Fibroblast of lung (primary cell): ENCODE measurements around the gene RIPOR1. TPM values are rescaled to one million over a fixed set of nuclear protein-coding genes. Genes with fewer than 3 reads are reported as not detected.

Source experiments
- DNase-seq, 2 donors: peaks; one replicate each; pipeline versions ENCODE4 v3.0.0 to v3.0.0-alpha.2; 2010; ENCODE audit warnings: low read depth in 2 of 2
- H2AFZ ChIP-seq: 2 replicates; pipeline ENCODE4 v1.5.1; 2012; ENCODE audit warnings: low read length, control low read depth, inconsistent platforms
- H3K27ac ChIP-seq: 2 replicates; pipeline ENCODE4 v1.5.1; 2011; ENCODE audit warnings: low read length, control low read depth; ENCODE audit not compliant: insufficient read depth
- H3K27me3 ChIP-seq: 2 replicates; pipeline ENCODE4 v1.5.1; 2011; ENCODE audit warnings: mild to moderate bottlenecking, low read length; ENCODE audit not compliant: control insufficient read depth, insufficient read depth
- H3K36me3 ChIP-seq: 2 replicates; pipeline ENCODE4 v1.5.1; 2011; ENCODE audit warnings: low read length; ENCODE audit not compliant: control insufficient read depth, insufficient read depth
- H3K4me1 ChIP-seq: 2 replicates; pipeline ENCODE4 v1.5.1; 2011; ENCODE audit warnings: low read length; ENCODE audit not compliant: control insufficient read depth, insufficient read depth; ENCODE audit errors: extremely low read depth
- H3K4me2 ChIP-seq: 2 replicates; pipeline ENCODE4 v1.5.1; 2011; ENCODE audit warnings: low read length, control low read depth; ENCODE audit not compliant: insufficient read depth; ENCODE audit errors: extremely low read depth
- H3K4me3 ChIP-seq, 4 experiments: fragments of 200-600 bp in 1 of 4; sonication (generic) in 1 of 4; replicated peaks in 1 of 4; 2 replicates each; pipeline ENCODE4 v1.5.1; 2011 to 2016; ENCODE audit warnings: low read length in 4 of 4, low read depth in 3 of 4, mild to moderate bottlenecking in 3 of 4, control low read depth in 2 of 4, inconsistent platforms in 1 of 4, mixed read lengths in 1 of 4; ENCODE audit not compliant: insufficient read depth in 1 of 4; ENCODE audit errors: control extremely low read depth in 1 of 4
- H3K79me2 ChIP-seq: 2 replicates; pipeline ENCODE4 v1.5.1; 2012; ENCODE audit warnings: mild to moderate bottlenecking, low read length, inconsistent platforms; ENCODE audit not compliant: control insufficient read depth, insufficient read depth
- H3K9ac ChIP-seq: 2 replicates; pipeline ENCODE4 v1.5.1; 2011; ENCODE audit warnings: mild to moderate bottlenecking, low read length, control low read depth; ENCODE audit not compliant: insufficient read depth
- H3K9me3 ChIP-seq: 2 replicates; pipeline ENCODE4 v1.5.1; 2012; ENCODE audit warnings: low read depth, low read length; ENCODE audit not compliant: control insufficient read depth, insufficient read depth
- H4K20me1 ChIP-seq: 2 replicates; pipeline ENCODE4 v1.5.1; 2011; ENCODE audit warnings: low read length; ENCODE audit not compliant: control insufficient read depth, insufficient read depth; ENCODE audit errors: extremely low read depth
- EZH2 ChIP-seq: IDR thresholded peaks from 2 replicates; pipeline ENCODE4 v1.5.1; 2012; ENCODE audit warnings: low read length, control low read depth, mild to moderate bottlenecking; ENCODE audit errors: missing control alignments
- polyA plus RNA-seq, 2 donors: library from polyadenylated mRNA; depleted of rRNA in 1 of 2; stranded (reverse) in 1 of 2; unstranded in 1 of 2; fragments of >200 nt; gene quantifications; 2 replicates each; pipeline ENCODE4 v1.2.1, GENCODE V29; 2011 to 2012; ENCODE audit warnings: missing spikeins in 1 of 2
- total RNA-seq: library from RNA; depleted of rRNA; stranded (reverse); fragments of >200 nt; gene quantifications from 2 replicates; pipeline ENCODE4 v1.2.1, GENCODE V29; 2014
- TF ChIP-seq, protein P1 (sequence below), 2 donors: IDR thresholded peaks in 1 of 2; conservative IDR thresholded peaks in 1 of 2; 1 replicate in 1 of 2; 2 replicates in 1 of 2; pipeline ENCODE4 v1.5.1; 2011 to 2012; ENCODE audit warnings: low read length in 2 of 2, control low read depth in 1 of 2, inconsistent platforms in 1 of 2, low read depth in 1 of 2, mild to moderate bottlenecking in 1 of 2

The RIPOR1 gene
- total and polyA plus RNA-seq, 2 donors (not counting 1 experiment from before 2014, with no cell fraction given), result 13.7 to 26.6 TPM

DNA sequence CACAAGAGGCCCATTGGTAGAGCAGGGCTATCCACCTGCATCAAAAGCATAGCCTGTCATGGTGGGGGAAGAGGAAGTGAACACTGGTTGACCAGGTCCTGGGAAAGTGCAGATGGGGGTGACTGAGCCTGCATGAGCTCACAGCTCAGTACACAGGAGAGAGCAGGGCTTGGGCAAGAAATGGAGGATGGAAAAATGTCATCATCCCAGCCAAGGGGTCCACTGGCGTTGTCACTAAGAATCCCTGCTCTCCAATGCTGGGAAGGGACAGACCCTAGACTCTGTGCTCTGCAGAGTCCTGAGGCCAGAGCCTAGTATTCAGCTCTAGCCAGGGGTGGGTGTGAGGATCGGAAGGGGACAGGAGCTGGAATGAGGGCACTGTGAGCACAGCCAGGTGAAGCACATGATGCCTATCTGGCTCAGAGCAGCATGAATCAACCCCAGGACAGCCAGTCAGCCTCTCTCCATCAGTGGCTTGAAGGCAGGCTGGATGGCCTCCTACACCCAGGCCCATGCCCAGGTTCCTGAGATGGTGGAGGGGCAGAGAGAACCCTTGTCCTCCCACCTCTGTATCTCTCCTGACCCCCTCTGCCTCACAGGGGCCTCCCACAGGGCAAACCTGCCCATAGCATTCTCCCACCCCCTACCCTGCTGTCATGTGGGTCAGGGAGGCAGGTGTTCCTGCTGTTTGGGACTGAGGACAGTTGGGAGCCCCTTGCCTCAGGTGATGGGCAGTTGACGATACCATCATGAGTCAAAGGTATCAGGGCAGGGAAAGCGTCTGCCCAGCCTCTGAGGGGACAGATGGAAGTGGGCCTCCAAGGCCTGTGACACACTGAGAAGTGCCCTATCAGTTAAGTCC lies 19.9 kb downstream of the RIPOR1 start:
- H3K4me3 ChIP-seq, result no peak overlapping the region
- DNase-seq, result no peak

DNA sequence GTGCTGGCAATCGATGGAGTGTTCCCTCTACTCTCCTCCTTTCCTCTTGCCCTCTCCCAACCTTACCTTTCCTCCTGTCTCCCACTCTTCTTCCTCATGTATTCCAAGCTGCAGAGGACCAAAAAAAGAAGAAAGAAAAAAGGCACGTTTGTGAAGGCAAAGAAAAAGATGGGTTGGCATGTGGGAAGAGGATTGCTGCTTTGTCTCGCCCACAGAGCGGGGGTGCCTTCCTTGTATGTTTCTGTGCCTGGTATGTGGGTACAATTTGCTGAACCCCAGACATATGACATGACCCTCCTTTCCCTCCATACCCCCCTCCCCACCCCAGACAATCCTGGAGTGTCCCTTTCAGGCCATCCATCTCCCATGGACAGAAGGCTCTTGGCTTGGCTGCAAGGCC lies 20.6 kb downstream of the RIPOR1 start:
- Histone ChIP-seq H3K27me3 (no peaks in the 10 kb centered on the region), H2AFZ (no peak overlapping the region), H3K36me3 (peaks cover 27% of the 10 kb centered on the region), H3K79me2 (no peaks in the 10 kb centered on the region), H3K4me3 (no peak overlapping the region), H3K27ac (no peak overlapping the region), H3K4me1 (peaks cover 6% of the 10 kb centered on the region), H4K20me1 (no peaks in the 10 kb centered on the region), H3K9me3 (no peaks in the 10 kb centered on the region), H3K9ac (no peak overlapping the region), H3K4me2 (no peak overlapping the region)
- TF ChIP-seq, protein P1, sequence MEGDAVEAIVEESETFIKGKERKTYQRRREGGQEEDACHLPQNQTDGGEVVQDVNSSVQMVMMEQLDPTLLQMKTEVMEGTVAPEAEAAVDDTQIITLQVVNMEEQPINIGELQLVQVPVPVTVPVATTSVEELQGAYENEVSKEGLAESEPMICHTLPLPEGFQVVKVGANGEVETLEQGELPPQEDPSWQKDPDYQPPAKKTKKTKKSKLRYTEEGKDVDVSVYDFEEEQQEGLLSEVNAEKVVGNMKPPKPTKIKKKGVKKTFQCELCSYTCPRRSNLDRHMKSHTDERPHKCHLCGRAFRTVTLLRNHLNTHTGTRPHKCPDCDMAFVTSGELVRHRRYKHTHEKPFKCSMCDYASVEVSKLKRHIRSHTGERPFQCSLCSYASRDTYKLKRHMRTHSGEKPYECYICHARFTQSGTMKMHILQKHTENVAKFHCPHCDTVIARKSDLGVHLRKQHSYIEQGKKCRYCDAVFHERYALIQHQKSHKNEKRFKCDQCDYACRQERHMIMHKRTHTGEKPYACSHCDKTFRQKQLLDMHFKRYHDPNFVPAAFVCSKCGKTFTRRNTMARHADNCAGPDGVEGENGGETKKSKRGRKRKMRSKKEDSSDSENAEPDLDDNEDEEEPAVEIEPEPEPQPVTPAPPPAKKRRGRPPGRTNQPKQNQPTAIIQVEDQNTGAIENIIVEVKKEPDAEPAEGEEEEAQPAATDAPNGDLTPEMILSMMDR (conservative IDR thresholded peaks at IDR 0.05 in 1 of 2, IDR thresholded peaks at IDR 0.05 in 1 of 2; ENCODE audit: low read depth in 1 of 2, low read length in 2 of 2), result no peak
- no peak for TF ChIP-seq EZH2
- DNase-seq, result no peak

More for the DNA sequence above, 19.9 kb downstream of the RIPOR1 start:
- no peak overlapping the region for H3K4me2 ChIP-seq
- TF ChIP-seq, protein P1 (conservative IDR thresholded peaks at IDR 0.05 in 1 of 2, IDR thresholded peaks at IDR 0.05 in 1 of 2; ENCODE audit: low read depth in 1 of 2, low read length in 2 of 2), result no peak
- no peak for TF ChIP-seq EZH2
- H3K9ac ChIP-seq, result no peak overlapping the region
- H3K4me1 ChIP-seq, result peaks cover 6% of the 10 kb centered on the region
- peaks cover 30% of the 10 kb centered on the region for H3K36me3 ChIP-seq
- no peak overlapping the region for H2AFZ ChIP-seq
- no peaks in the 10 kb centered on the region for H3K27me3 ChIP-seq
- no peak overlapping the region for H3K27ac ChIP-seq
- no peaks in the 10 kb centered on the region for H3K9me3 ChIP-seq
- H3K79me2 ChIP-seq, result no peaks in the 10 kb centered on the region
- no peaks in the 10 kb centered on the region for H4K20me1 ChIP-seq

DNA sequence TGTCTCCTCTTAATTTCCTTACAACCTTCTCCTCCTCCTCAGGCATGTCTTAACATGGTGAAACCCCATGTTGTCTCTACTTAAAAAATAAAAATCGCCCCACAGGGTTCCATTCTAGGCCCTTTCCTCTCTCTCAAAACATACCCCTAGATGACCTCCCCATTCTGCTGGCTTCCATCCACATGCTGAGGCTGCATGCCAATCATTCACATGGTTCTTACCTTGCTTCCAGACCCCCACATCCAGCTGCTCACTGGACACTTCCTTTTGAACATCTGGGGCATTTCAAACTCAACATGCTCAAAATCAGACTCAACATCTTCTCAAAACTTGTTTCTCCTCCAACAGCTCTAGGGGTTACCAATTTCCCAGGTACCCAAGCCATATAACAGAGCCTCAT lies 21.3 kb downstream of the RIPOR1 start:
- Histone ChIP-seq H4K20me1 (no peaks in the 10 kb centered on the region), H3K9ac (no peak overlapping the region)

More for the DNA sequence above, 21.3 kb downstream of the RIPOR1 start:
- DNase-seq, result no peak
- no peaks in the 10 kb centered on the region for H3K9me3 ChIP-seq
- no peaks in the 10 kb centered on the region for H3K27me3 ChIP-seq
- H3K79me2 ChIP-seq, result no peaks in the 10 kb centered on the region
- no peak overlapping the region for H3K4me3 ChIP-seq
- no peak overlapping the region for H2AFZ ChIP-seq
- TF ChIP-seq, protein P1 (conservative IDR thresholded peaks at IDR 0.05 in 1 of 2, IDR thresholded peaks at IDR 0.05 in 1 of 2; ENCODE audit: low read depth in 1 of 2, low read length in 2 of 2), result no peak
- TF ChIP-seq EZH2, result no peak
- no peak overlapping the region for H3K4me2 ChIP-seq
- peaks cover 21% of the 10 kb centered on the region for H3K36me3 ChIP-seq
- no peak overlapping the region for H3K27ac ChIP-seq
- peaks cover 6% of the 10 kb centered on the region for H3K4me1 ChIP-seq
